A549 (cell line): ENCODE data around the gene KIAA1755. TPM values are rescaled to one million over a fixed set of nuclear protein-coding genes. Genes with fewer than 3 reads are reported as not detected.

Experiments used
- ATAC-seq, 2 experiments: fragments of 200-7000 bp in 1 of 2; fragments of >200 bp in 1 of 2; cut with Nextera tagmentation in 1 of 2; cut with Tn5 transposase in 1 of 2; 3 replicates each; pipeline versions ENCODE4 v1.8.0 to v1.9.1; 2018 to 2020; ENCODE audit warnings: mild to moderate bottlenecking in 1 of 2, moderate library complexity in 1 of 2
- CTCF ChIA-PET: fragments of 300-600 bp; sonication (Branson Sonifier 250); formaldehyde crosslinking; extraction: SDS; loops from one replicate; lab custom pipeline; 2021; ENCODE audit warnings: antibody characterized with exemption, inconsistent platforms; lab: Yijun Ruan, JAX
- POLR2A ChIA-PET: fragments of 350-600 bp; formaldehyde crosslinking; extraction: SDS; loops from one replicate; lab custom pipeline; 2021; ENCODE audit warnings: antibody characterized with exemption, inconsistent platforms; lab: Yijun Ruan, JAX
- DNase-seq, 2 experiments: peaks; one replicate each; pipeline versions ENCODE4 v3.0.0 to v3.0.0-alpha.2; 2011 to 2016; ENCODE audit warnings: low read depth in 1 of 2, low spot score in 1 of 2
- FAIRE-seq: peaks from 2 replicates; lab custom pipeline; 2011; peaks lifted over from hg19 to GRCh38; lab: Jason Lieb, UNC
- H3K27ac ChIP-seq, 2 experiments: fragments of >200 bp; sonication (Bioruptor Twin); formaldehyde crosslinking; 3 replicates each; pipeline ENCODE4 v1.5.1; 2016 to 2017
- H3K4me1 ChIP-seq: fragments of >200 bp; sonication (Bioruptor Twin); formaldehyde crosslinking; 3 replicates; pipeline ENCODE4 v1.6.1; 2016
- H3K4me2 ChIP-seq: fragments of >200 bp; sonication (Bioruptor Twin); formaldehyde crosslinking; 3 replicates; pipeline ENCODE4 v1.6.1; 2016
- H3K4me3 ChIP-seq: fragments of >200 bp; sonication (Bioruptor Twin); formaldehyde crosslinking; 3 replicates; pipeline ENCODE4 v1.5.1; 2016
- H3K9me3 ChIP-seq: fragments of >200 bp; sonication (Bioruptor Twin); formaldehyde crosslinking; 3 replicates; pipeline ENCODE4 v1.6.1; 2016
- CBX8 ChIP-seq: fragments of 200-600 bp; sonication (generic); IDR thresholded peaks from 2 replicates; pipeline ENCODE4 v1.6.1; 2016
- CEBPB ChIP-seq, 2 experiments: fragments of >200 bp in 1 of 2; sonication (Bioruptor Twin) in 1 of 2; formaldehyde crosslinking in 1 of 2; IDR thresholded peaks; 2 replicates each; pipeline ENCODE4 v1.6.1; 2012 to 2016
- CTCF ChIP-seq: fragments of >200 bp; sonication (Bioruptor Twin); formaldehyde crosslinking; IDR thresholded peaks from 3 replicates; pipeline ENCODE4 v1.5.1; 2016
- E2F6 ChIP-seq: IDR thresholded peaks from 2 replicates; pipeline ENCODE4 v1.6.1; 2012; ENCODE audit warnings: low read depth, borderline replicate concordance
- EHF ChIP-seq: fragments of 250-450 bp; sonication (Bioruptor Pico); IDR thresholded peaks from 2 replicates; pipeline ENCODE4 v1.5.0; 2020; ENCODE audit warnings: mild to moderate bottlenecking
- EHMT2 ChIP-seq: fragments of 200-600 bp; sonication (generic); IDR thresholded peaks from 2 replicates; pipeline ENCODE4 v1.6.1; 2016; ENCODE audit warnings: antibody characterized with exemption, low read depth, mild to moderate bottlenecking, moderate library complexity
- FOSL2 ChIP-seq, 2 experiments: fragments of 450-650 bp in 1 of 2; fragments of >200 bp in 1 of 2; sonication (Bioruptor Twin) in 1 of 2; formaldehyde crosslinking; IDR thresholded peaks; 2 replicates each; pipeline versions ENCODE4 v1.5.0 to v1.6.1; 2016 to 2020; ENCODE audit warnings: mild to moderate bottlenecking in 1 of 2, moderate library complexity in 1 of 2
- GATA3 ChIP-seq: IDR thresholded peaks from 2 replicates; pipeline ENCODE4 v1.6.1; 2012; ENCODE audit warnings: borderline replicate concordance
- HES2 ChIP-seq: fragments of >200 bp; sonication (Bioruptor Twin); formaldehyde crosslinking; IDR thresholded peaks from 2 replicates; pipeline ENCODE4 v1.6.1; 2016
- HOXB5 ChIP-seq: fragments of 250-450 bp; sonication (Bioruptor Pico); IDR thresholded peaks from 2 replicates; pipeline ENCODE4 v1.5.0; 2020; ENCODE audit warnings: mild to moderate bottlenecking, moderate library complexity
- MAX ChIP-seq: IDR thresholded peaks from 2 replicates; pipeline ENCODE4 v1.6.1; 2012
- PHF8 ChIP-seq: fragments of 200-600 bp; sonication (generic); IDR thresholded peaks from 2 replicates; pipeline ENCODE4 v1.6.1; 2016; ENCODE audit warnings: low read depth, mild to moderate bottlenecking, antibody characterized with exemption, moderate library complexity, borderline replicate concordance
- RARB ChIP-seq: fragments of 250-450 bp; sonication (Bioruptor Pico); IDR thresholded peaks from 2 replicates; pipeline ENCODE4 v1.8.0; 2021; ENCODE audit warnings: mild to moderate bottlenecking, moderate library complexity
- RCOR1 ChIP-seq: fragments of 150-350 bp; IDR thresholded peaks from 2 replicates; pipeline ENCODE4 v1.6.1; 2014; ENCODE audit warnings: antibody characterized with exemption, low read length, low read depth
- SMC3 ChIP-seq: fragments of >200 bp; sonication (Bioruptor Twin); formaldehyde crosslinking; IDR thresholded peaks from 3 replicates; pipeline ENCODE4 v1.6.1; 2018; ENCODE audit warnings: inconsistent platforms
- TP53 ChIP-seq: fragments of 250-450 bp; sonication (Bioruptor Pico); IDR thresholded peaks from 2 replicates; pipeline ENCODE4 v1.5.0; 2021; ENCODE audit warnings: mild to moderate bottlenecking, moderate library complexity
- ZFP36 ChIP-seq: fragments of 450-650 bp; IDR thresholded peaks from 2 replicates; pipeline ENCODE4 v1.6.1; 2014; ENCODE audit warnings: borderline replicate concordance; ENCODE audit not compliant: partially characterized antibody
- ZSCAN20 ChIP-seq: fragments of 250-450 bp; sonication (Bioruptor Pico); IDR thresholded peaks from 2 replicates; pipeline ENCODE4 v1.8.0; 2022; ENCODE audit warnings: mild to moderate bottlenecking, moderate library complexity
- WGBS: methylation state at CpG from one replicate; pipeline ENCODE4 v1.1.6; 2017; ENCODE audit errors: missing lambda C conversion rate; 5-methylcytosine and 5-hydroxymethylcytosine counted together
- polyA plus RNA-seq, 4 experiments: library from polyadenylated mRNA; depleted of rRNA in 3 of 4; stranded (reverse); fragments of >200 nt; fragmentation: RNase III in 1 of 4; extraction: RNeasy Plus Mini Kit Qiagen cat#74134 plus additional on column Dnase treatment in 1 of 4; gene quantifications; 2 replicates in 3 of 4; 3 replicates in 1 of 4; pipeline ENCODE4 v1.2.3, GENCODE V29; 2011 to 2017

KIAA1755 gene
- polyA plus RNA-seq, 2 of the 4 experiments (the other 2 are of a cell fraction), result 0.04 to 0.21 TPM

- TF ChIP-seq EHMT2 (no peak), TP53 (no peak), E2F6 (no peak), SMC3 (no peak)
These were observed 64.5 kb downstream of the KIAA1755 start (continued) for GRCh38 chr20:38196076-38196475.

GRCh38 chr20:38195521-38195920, 65.0 kb downstream of the KIAA1755 start:
- FAIRE-seq (no peak), DNase-seq (no peak)
- peaks cover 25% of the 10 kb centered on the region for H3K4me1 ChIP-seq
- H3K4me2 ChIP-seq, result no peak overlapping the region
- H3K27ac ChIP-seq, result peak overlapping the region in 1 of 2 experiments; percentile 51; a peak in 2 of 6 replicates
- POLR2A ChIA-PET, result no interaction called here
- 69% methylated on average over 7 of the region's 7 CpGs for WGBS
- no peak overlapping the region for H3K4me3 ChIP-seq
- TF ChIP-seq SMC3 (no peak), CTCF (no peak), CBX8 (no peak), RCOR1 (no peak), EHMT2 (no peak), HOXB5 (CRISPR knock-in tag) (no peak), GATA3 (no peak), RARB (no peak), ZSCAN20 (no peak), EHF (no peak), FOSL2 (IDR thresholded peaks at IDR 0.05) (no peak), FOSL2 (CRISPR knock-in tag; IDR thresholded peaks at IDR 0.05) (no peak), ZFP36 (no peak)
- TF ChIP-seq, all 56 proteins: peak for 0
- no peaks in the 10 kb centered on the region for H3K9me3 ChIP-seq
- CTCF ChIA-PET, result interaction anchor here (0.8 to 19.7 kb wide), 7 partner anchors 8 to 138 kb away, joined by 3 to 350 read pairs (median 7); no protein-coding TSS in a partner anchor
- ATAC-seq, result no peak

- CTCF ChIA-PET, result interaction anchor here (1.8 to 19.7 kb wide), 5 partner anchors 22 to 137 kb away, joined by 6 to 350 read pairs (median 9); no protein-coding TSS in a partner anchor
- POLR2A ChIA-PET, result no interaction called here
- no peak for ATAC-seq
- DNase-seq, result no peak
- no peak for FAIRE-seq
- peaks cover 25% of the 10 kb centered on the region for H3K4me1 ChIP-seq
- 50% methylated on average over 5 of the region's 5 CpGs for WGBS
- H3K9me3 ChIP-seq, result no peaks in the 10 kb centered on the region
- no peak overlapping the region for H3K4me2 ChIP-seq
- TF ChIP-seq CEBPB (IDR thresholded peaks at IDR 0.05) (no peak), HOXB5 (CRISPR knock-in tag) (no peak), PHF8 (no peak), GATA3 (no peak), HES2 (no peak), SMC3 (no peak), MAX (no peak)
- H3K4me3 ChIP-seq, result no peak overlapping the region
- peak overlapping the region in 1 of 2 experiments; percentile 51; a peak in 1 of 6 replicates for H3K27ac ChIP-seq
These were observed 65.5 kb downstream of the KIAA1755 start for GRCh38 chr20:38194971-38195504.
